HepG2 (cell line): ENCODE results near the gene PTPRD. TPM values are rescaled to one million over a fixed set of nuclear protein-coding genes. Genes with fewer than 3 reads are reported as not detected.

Source experiments
- ATAC-seq: fragments of 200-7000 bp; cut with Tn5 transposase; 3 replicates; pipeline ENCODE4 v1.9.1; 2020; ENCODE audit warnings: mild to moderate bottlenecking, moderate library complexity
- BruUV-seq: library from RNA; stranded (reverse); fragments of 400-500 nt; replicated peaks from 2 replicates; lab custom pipeline; 2021; lab: Mats Ljungman, UMichigan
- CTCF ChIA-PET: fragments of 300-600 bp; formaldehyde crosslinking; extraction: SDS; loops from one replicate; lab custom pipeline; 2021; ENCODE audit warnings: low total read pairs, inconsistent platforms, low intra/inter-chr PET ratio; lab: Yijun Ruan, JAX
- POLR2A ChIA-PET: fragments of 350-600 bp; sonication (Branson Sonifier 250); formaldehyde crosslinking; loops from one replicate; lab custom pipeline; 2020; ENCODE audit warnings: antibody characterized with exemption, inconsistent platforms; lab: Yijun Ruan, JAX
- DNase-seq: peaks from one replicate; pipeline ENCODE4 v3.0.0-alpha.2; 2015; ENCODE audit warnings: low spot score
- FAIRE-seq: peaks from 3 replicates; lab custom pipeline; 2011; peaks lifted over from hg19 to GRCh38; lab: Jason Lieb, UNC
- H2AFZ ChIP-seq: one replicate; pipeline ENCODE4 v1.6.1; 2011; ENCODE audit warnings: low read length, inconsistent platforms
- H3K27ac ChIP-seq: fragments of 300-600 bp; 3 replicates; pipeline ENCODE4 v1.8.0; 2011; ENCODE audit warnings: mixed run types, mild to moderate bottlenecking, mixed read lengths, low read length, inconsistent platforms; ENCODE audit not compliant: insufficient read depth; ENCODE audit errors: extremely low read length
- H3K27me3 ChIP-seq, 2 experiments: fragments of 200-600 bp in 1 of 2; 2 replicates in 1 of 2; 3 replicates in 1 of 2; pipeline versions ENCODE4 v1.6.0 to v1.8.0; 2011; ENCODE audit warnings: low read length in 2 of 2, mild to moderate bottlenecking in 2 of 2, moderate library complexity in 2 of 2, inconsistent platforms in 1 of 2; ENCODE audit not compliant: insufficient read depth in 2 of 2, control insufficient read depth in 1 of 2
- H3K36me3 ChIP-seq, 2 experiments: fragments of 200-600 bp in 1 of 2; replicated peaks in 1 of 2; 2 replicates in 1 of 2; 3 replicates in 1 of 2; pipeline versions ENCODE4 v1.5.1 to v1.8.0; 2011; ENCODE audit warnings: low read length in 2 of 2, inconsistent platforms in 1 of 2; ENCODE audit not compliant: insufficient read depth in 2 of 2, control insufficient read depth in 1 of 2
- H3K4me1 ChIP-seq: 2 replicates; pipeline ENCODE4 v1.5.1; 2012; ENCODE audit warnings: low read length, inconsistent platforms; ENCODE audit not compliant: insufficient read depth
- H3K4me2 ChIP-seq: 2 replicates; pipeline ENCODE4 v1.6.0; 2011; ENCODE audit warnings: low read depth, low read length, inconsistent platforms
- H3K4me3 ChIP-seq, 3 experiments: fragments of 200-600 bp in 1 of 3; sonication (generic), shearing (Covaris generic) in 1 of 3; replicated peaks in 1 of 3; 2 replicates each; pipeline ENCODE4 v1.5.1; 2011 to 2016; ENCODE audit warnings: low read length in 3 of 3, inconsistent platforms in 2 of 3, low read depth in 2 of 3, mild to moderate bottlenecking in 2 of 3, control low read depth in 1 of 3, mixed read lengths in 1 of 3; ENCODE audit not compliant: insufficient read depth in 1 of 3
- H3K79me2 ChIP-seq: one replicate; pipeline ENCODE4 v1.6.1; 2011; ENCODE audit warnings: low read length, inconsistent platforms; ENCODE audit not compliant: insufficient read depth
- H3K9ac ChIP-seq: 2 replicates; pipeline ENCODE4 v1.6.0; 2011; ENCODE audit warnings: mild to moderate bottlenecking, low read depth, low read length, inconsistent platforms; ENCODE audit not compliant: insufficient read depth
- H3K9me3 ChIP-seq: 2 replicates; pipeline ENCODE4 v1.5.1; 2012; ENCODE audit warnings: mild to moderate bottlenecking, low read length
- H4K20me1 ChIP-seq: 2 replicates; pipeline ENCODE4 v1.6.0; 2011; ENCODE audit warnings: inconsistent platforms, mild to moderate bottlenecking, low read length, moderate library complexity; ENCODE audit not compliant: insufficient read depth
- ATF1 ChIP-seq: IDR thresholded peaks from 2 replicates; pipeline ENCODE4 v1.6.1; 2016; ENCODE audit warnings: mild to moderate bottlenecking, control low read depth
- DMAP1 ChIP-seq: IDR thresholded peaks from 2 replicates; pipeline ENCODE4 v1.6.1; 2016
- DPF2 ChIP-seq: sonication (generic); formaldehyde crosslinking; IDR thresholded peaks from 2 replicates; pipeline ENCODE4 v1.4.0; 2020; ENCODE audit warnings: mild to moderate bottlenecking, low read depth, missing genetic modification reagents, borderline replicate concordance
- ELF3 ChIP-seq: IDR thresholded peaks from 2 replicates; pipeline ENCODE4 v1.6.1; 2016; ENCODE audit warnings: missing genetic modification reagents, missing compliant biosample characterization
- GTF2F1 ChIP-seq: fragments of 150-350 bp; IDR thresholded peaks from 2 replicates; pipeline ENCODE4 v1.6.1; 2014; ENCODE audit warnings: low read length
- HNRNPL ChIP-seq: fragments of 200-400 bp; formaldehyde crosslinking; IDR thresholded peaks from 2 replicates; pipeline ENCODE4 v1.6.1; 2017; ENCODE audit warnings: mild to moderate bottlenecking, low read depth, low read length
- NAIF1 ChIP-seq: sonication (generic); formaldehyde crosslinking; IDR thresholded peaks from 2 replicates; pipeline ENCODE4 v1.5.0; 2020; ENCODE audit warnings: mild to moderate bottlenecking, missing genetic modification reagents, borderline replicate concordance
- NCOA1 ChIP-seq: sonication (generic); formaldehyde crosslinking; IDR thresholded peaks from 2 replicates; pipeline ENCODE4 v1.9.0; 2021; ENCODE audit warnings: missing genetic modification reagents
- STAT5B ChIP-seq: sonication (generic); formaldehyde crosslinking; IDR thresholded peaks from 2 replicates; pipeline ENCODE4 v1.4.0; 2020; ENCODE audit warnings: missing genetic modification reagents
- SYNCRIP ChIP-seq: fragments of 200-400 bp; formaldehyde crosslinking; IDR thresholded peaks from 2 replicates; pipeline ENCODE4 v1.6.1; 2018; ENCODE audit warnings: mild to moderate bottlenecking, low read depth, low read length; ENCODE audit not compliant: insufficient read depth
- ZEB1 ChIP-seq: IDR thresholded peaks from 2 replicates; pipeline ENCODE4 v1.6.1; 2012; ENCODE audit warnings: mild to moderate bottlenecking, low read depth, inconsistent platforms; ENCODE audit not compliant: insufficient replicate concordance
- ZNF121 ChIP-seq: sonication (generic); formaldehyde crosslinking; IDR thresholded peaks from 2 replicates; pipeline ENCODE4 v1.5.0; 2020; ENCODE audit warnings: mild to moderate bottlenecking, missing genetic modification reagents
- ZNF552 ChIP-seq: sonication (generic); formaldehyde crosslinking; IDR thresholded peaks from 2 replicates; pipeline ENCODE4 v1.9.0; 2022; ENCODE audit warnings: missing genetic modification reagents, mild to moderate bottlenecking, borderline replicate concordance
- WGBS: methylation state at CpG from one replicate; pipeline ENCODE4 v1.1.6; 2017; ENCODE audit warnings: low lambda C conversion rate; 5-methylcytosine and 5-hydroxymethylcytosine counted together
- in situ Hi-C: cut with HindIII; loops from 2 replicates; pipeline ENCODE4 v1.10.0; 2017; ENCODE audit warnings: low pct_unique_long_range_greater_than_20kb; ENCODE audit not compliant: extremely low pct_ligation_motif_present
- intact Hi-C: fragments of 100-400 bp; cut with micrococcal nuclease; formaldehyde crosslinking; loops from one replicate; pipeline ENCODE4 v1.10.0; 2022; ENCODE audit not compliant: unreplicated experiment
- polyA plus RNA-seq, 8 experiments: library from polyadenylated mRNA; depleted of rRNA in 3 of 8; stranded (reverse) in 7 of 8; unstranded in 1 of 8; fragments of >200 nt; fragmentation: Illumina TruSeq in 4 of 8; extraction: Trizol in 4 of 8; gene quantifications; 2 replicates each; pipeline versions ENCODE4 v1.2.1 to v1.2.3, GENCODE V29; 2011 to 2016; ENCODE audit warnings: low read depth in 4 of 8, missing spikeins in 1 of 8, mixed read lengths in 1 of 8; ENCODE audit not compliant: insufficient read depth in 1 of 8
- total RNA-seq, 5 experiments: library from RNA; depleted of rRNA; stranded (reverse); fragments of >200 nt; fragmentation: Illumina TruSeq; extraction: Trizol; gene quantifications; 2 replicates each; pipeline ENCODE4 v1.2.3, GENCODE V29; 2016; ENCODE audit warnings: low read depth in 1 of 5
- TF ChIP-seq, protein P1 (sequence below): sonication (generic); formaldehyde crosslinking; IDR thresholded peaks from 2 replicates; pipeline ENCODE4 v1.4.0; 2020; ENCODE audit warnings: low read depth, mild to moderate bottlenecking, missing genetic modification reagents
- TF ChIP-seq, protein P2 (sequence below): sonication (generic); formaldehyde crosslinking; IDR thresholded peaks from 2 replicates; pipeline ENCODE4 v1.8.1; 2023; ENCODE audit warnings: missing genetic modification reagents, inconsistent platforms, borderline replicate concordance
- TF ChIP-seq, protein P3 (sequence below): IDR thresholded peaks from 2 replicates; pipeline ENCODE4 v1.6.1; 2016; ENCODE audit warnings: missing biosample characterization, missing genetic modification reagents, low read depth
- TF ChIP-seq, protein P4 (sequence below): IDR thresholded peaks from 2 replicates; pipeline ENCODE4 v1.6.1; 2018; ENCODE audit warnings: missing genetic modification reagents, mild to moderate bottlenecking, missing compliant biosample characterization
- TF ChIP-seq, protein P5 (sequence below): sonication (generic); formaldehyde crosslinking; IDR thresholded peaks from 2 replicates; pipeline ENCODE4 v1.4.0; 2020; ENCODE audit warnings: mild to moderate bottlenecking, missing genetic modification reagents
- TF ChIP-seq, protein P6 (sequence below): sonication (generic); formaldehyde crosslinking; IDR thresholded peaks from 2 replicates; pipeline ENCODE4 v1.5.0; 2020; ENCODE audit warnings: mild to moderate bottlenecking, missing genetic modification reagents, moderate library complexity

PTPRD gene
- total and polyA plus RNA-seq, 2 of the 13 experiments (the other 11 are each of a cell fraction or from before 2014, with no cell fraction given) = 0.05 TPM; not detected in 1

DNA sequence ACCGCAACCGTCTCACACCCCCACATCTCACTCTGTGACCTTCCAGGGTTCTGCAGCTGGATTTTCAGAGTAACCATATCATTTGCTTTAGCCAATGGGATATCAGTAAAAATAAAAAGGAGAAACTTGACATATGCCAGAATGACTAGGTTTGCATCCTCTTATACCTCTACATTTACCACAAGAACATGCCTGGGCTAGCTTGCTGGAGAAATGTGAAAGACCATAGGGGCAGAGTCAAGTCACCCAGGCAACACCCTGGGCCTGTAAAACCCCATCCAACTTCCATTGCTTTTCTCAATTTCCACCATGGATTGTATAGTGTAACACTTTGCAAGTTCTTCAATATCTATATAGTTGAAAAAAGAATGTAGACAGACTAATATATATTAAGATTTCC is 731.1 kb downstream of the PTPRD start:
- in situ Hi-C loops = no loop called here
- WGBS = 0% methylated on average over 2 of the region's 2 CpGs
- CTCF ChIA-PET = no interaction called here
- no peak for TF ChIP-seq NCOA1 (CRISPR knock-in tag)
- TF ChIP-seq NAIF1 (CRISPR knock-in tag) = no peak
- no peak for TF ChIP-seq HNRNPL
- TF ChIP-seq ELF3 (CRISPR knock-in tag) = no peak
- TF ChIP-seq, protein P1, sequence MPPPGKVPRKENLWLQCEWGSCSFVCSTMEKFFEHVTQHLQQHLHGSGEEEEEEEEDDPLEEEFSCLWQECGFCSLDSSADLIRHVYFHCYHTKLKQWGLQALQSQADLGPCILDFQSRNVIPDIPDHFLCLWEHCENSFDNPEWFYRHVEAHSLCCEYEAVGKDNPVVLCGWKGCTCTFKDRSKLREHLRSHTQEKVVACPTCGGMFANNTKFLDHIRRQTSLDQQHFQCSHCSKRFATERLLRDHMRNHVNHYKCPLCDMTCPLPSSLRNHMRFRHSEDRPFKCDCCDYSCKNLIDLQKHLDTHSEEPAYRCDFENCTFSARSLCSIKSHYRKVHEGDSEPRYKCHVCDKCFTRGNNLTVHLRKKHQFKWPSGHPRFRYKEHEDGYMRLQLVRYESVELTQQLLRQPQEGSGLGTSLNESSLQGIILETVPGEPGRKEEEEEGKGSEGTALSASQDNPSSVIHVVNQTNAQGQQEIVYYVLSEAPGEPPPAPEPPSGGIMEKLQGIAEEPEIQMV = no peak
- no peak for TF ChIP-seq DMAP1 (CRISPR knock-in tag)
- no peak for TF ChIP-seq DPF2 (CRISPR knock-in tag)
- TF ChIP-seq, protein P2, sequence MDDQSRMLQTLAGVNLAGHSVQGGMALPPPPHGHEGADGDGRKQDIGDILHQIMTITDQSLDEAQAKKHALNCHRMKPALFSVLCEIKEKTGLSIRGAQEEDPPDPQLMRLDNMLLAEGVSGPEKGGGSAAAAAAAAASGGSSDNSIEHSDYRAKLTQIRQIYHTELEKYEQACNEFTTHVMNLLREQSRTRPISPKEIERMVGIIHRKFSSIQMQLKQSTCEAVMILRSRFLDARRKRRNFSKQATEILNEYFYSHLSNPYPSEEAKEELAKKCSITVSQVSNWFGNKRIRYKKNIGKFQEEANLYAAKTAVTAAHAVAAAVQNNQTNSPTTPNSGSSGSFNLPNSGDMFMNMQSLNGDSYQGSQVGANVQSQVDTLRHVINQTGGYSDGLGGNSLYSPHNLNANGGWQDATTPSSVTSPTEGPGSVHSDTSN = no peak
- TF ChIP-seq ZNF552 (CRISPR knock-in tag) = no peak
- no peak for TF ChIP-seq ZEB1
- no peak for TF ChIP-seq STAT5B (CRISPR knock-in tag)
- TF ChIP-seq GTF2F1 = no peak
- TF ChIP-seq, protein P3, sequence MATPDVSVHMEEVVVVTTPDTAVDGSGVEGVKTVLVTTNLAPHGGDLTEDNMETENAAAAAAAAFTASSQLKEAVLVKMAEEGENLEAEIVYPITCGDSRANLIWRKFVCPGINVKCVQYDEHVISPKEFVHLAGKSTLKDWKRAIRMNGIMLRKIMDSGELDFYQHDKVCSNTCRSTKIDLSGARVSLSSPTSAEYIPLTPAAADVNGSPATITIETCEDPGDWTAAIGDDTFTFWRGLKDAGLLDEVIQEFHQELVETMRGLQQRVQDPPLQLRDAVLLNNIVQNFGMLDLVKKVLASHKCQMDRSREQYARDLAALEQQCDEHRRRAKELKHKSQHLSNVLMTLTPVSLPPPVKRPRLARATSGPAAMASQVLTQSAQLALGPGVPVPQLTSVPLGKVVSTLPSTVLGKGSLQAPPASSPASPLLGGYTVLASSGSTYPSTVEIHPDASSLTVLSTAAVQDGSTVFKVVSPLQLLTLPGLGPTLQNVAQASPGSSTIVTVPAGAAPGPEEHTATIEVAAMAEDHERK (CRISPR knock-in tag) = no peak
- TF ChIP-seq ATF1 (CRISPR knock-in tag) = no peak
- TF ChIP-seq, protein P4, sequence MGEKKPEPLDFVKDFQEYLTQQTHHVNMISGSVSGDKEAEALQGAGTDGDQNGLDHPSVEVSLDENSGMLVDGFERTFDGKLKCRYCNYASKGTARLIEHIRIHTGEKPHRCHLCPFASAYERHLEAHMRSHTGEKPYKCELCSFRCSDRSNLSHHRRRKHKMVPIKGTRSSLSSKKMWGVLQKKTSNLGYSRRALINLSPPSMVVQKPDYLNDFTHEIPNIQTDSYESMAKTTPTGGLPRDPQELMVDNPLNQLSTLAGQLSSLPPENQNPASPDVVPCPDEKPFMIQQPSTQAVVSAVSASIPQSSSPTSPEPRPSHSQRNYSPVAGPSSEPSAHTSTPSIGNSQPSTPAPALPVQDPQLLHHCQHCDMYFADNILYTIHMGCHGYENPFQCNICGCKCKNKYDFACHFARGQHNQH (CRISPR knock-in tag) = no peak
- TF ChIP-seq, protein P5, sequence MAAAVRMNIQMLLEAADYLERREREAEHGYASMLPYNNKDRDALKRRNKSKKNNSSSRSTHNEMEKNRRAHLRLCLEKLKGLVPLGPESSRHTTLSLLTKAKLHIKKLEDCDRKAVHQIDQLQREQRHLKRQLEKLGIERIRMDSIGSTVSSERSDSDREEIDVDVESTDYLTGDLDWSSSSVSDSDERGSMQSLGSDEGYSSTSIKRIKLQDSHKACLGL = no peak
- TF ChIP-seq SYNCRIP = no peak
- no peak for TF ChIP-seq ZNF121 (CRISPR knock-in tag)
- TF ChIP-seq, protein P6, sequence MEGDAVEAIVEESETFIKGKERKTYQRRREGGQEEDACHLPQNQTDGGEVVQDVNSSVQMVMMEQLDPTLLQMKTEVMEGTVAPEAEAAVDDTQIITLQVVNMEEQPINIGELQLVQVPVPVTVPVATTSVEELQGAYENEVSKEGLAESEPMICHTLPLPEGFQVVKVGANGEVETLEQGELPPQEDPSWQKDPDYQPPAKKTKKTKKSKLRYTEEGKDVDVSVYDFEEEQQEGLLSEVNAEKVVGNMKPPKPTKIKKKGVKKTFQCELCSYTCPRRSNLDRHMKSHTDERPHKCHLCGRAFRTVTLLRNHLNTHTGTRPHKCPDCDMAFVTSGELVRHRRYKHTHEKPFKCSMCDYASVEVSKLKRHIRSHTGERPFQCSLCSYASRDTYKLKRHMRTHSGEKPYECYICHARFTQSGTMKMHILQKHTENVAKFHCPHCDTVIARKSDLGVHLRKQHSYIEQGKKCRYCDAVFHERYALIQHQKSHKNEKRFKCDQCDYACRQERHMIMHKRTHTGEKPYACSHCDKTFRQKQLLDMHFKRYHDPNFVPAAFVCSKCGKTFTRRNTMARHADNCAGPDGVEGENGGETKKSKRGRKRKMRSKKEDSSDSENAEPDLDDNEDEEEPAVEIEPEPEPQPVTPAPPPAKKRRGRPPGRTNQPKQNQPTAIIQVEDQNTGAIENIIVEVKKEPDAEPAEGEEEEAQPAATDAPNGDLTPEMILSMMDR (CRISPR knock-in tag) = no peak

More for the DNA sequence above, 731.1 kb downstream of the PTPRD start:
- Histone ChIP-seq H3K27ac (no peak overlapping the region), H3K36me3 (no peaks in the 10 kb centered on the region), H3K9ac (no peak overlapping the region), H3K4me1 (no peaks in the 10 kb centered on the region), H2AFZ (no peak overlapping the region), H3K4me3 (no peak overlapping the region), H3K4me2 (no peak overlapping the region), H3K27me3 (no peaks in the 10 kb centered on the region), H4K20me1 (no peaks in the 10 kb centered on the region), H3K79me2 (no peaks in the 10 kb centered on the region), H3K9me3 (no peaks in the 10 kb centered on the region)
- no TSS peak for BruUV-seq
- DNase-seq = no peak
- intact Hi-C loops = no loop called here
- ATAC-seq = no peak
- FAIRE-seq = no peak
- POLR2A ChIA-PET = no interaction called here
